Natural killer cell (primary cell): ENCODE measurements around the gene ZNF474. TPM values are rescaled to one million over a fixed set of nuclear protein-coding genes. Genes with fewer than 3 reads are reported as not detected.

Experiments used
- ATAC-seq, 3 donors: fragments of 150-1000 bp in 2 of 3; fragments of 200-7000 bp in 1 of 3; cut with Tn5 transposase; 1 replicate in 1 of 3; 2 replicates in 2 of 3; pipeline ENCODE4 v1.10.0; 2021; ENCODE audit warnings: mild to moderate bottlenecking in 2 of 3, moderate library complexity in 2 of 3
- DNase-seq, 2 donors: peaks; one replicate each; pipeline versions ENCODE4 v3.0.0 to v3.0.0-alpha.2; 2013 to 2021; ENCODE audit warnings: mixed read lengths in 1 of 2
- H3K27ac ChIP-seq: one replicate; pipeline ENCODE4 v1.5.1; 2013; ENCODE audit warnings: mild to moderate bottlenecking, low read length
- H3K27me3 ChIP-seq: one replicate; pipeline ENCODE4 v1.6.1; 2013; ENCODE audit warnings: low read length; ENCODE audit not compliant: control insufficient read depth, insufficient read depth
- H3K36me3 ChIP-seq: one replicate; pipeline ENCODE4 v1.6.1; 2013; ENCODE audit warnings: low read length; ENCODE audit not compliant: control insufficient read depth, insufficient read depth
- H3K4me1 ChIP-seq: one replicate; pipeline ENCODE4 v1.6.1; 2013; ENCODE audit warnings: low read length; ENCODE audit not compliant: control insufficient read depth, insufficient read depth
- H3K4me3 ChIP-seq: one replicate; pipeline ENCODE4 v1.5.1; 2013; ENCODE audit warnings: low read length
- H3K9me3 ChIP-seq: one replicate; pipeline ENCODE4 v1.6.1; 2013; ENCODE audit warnings: low read length; ENCODE audit not compliant: control insufficient read depth, insufficient read depth
- H3K27ac Mint-ChIP-seq, 2 donors: one replicate each; pipeline ENCODE4 v1.8.0; 2022; ENCODE audit warnings: mild to moderate bottlenecking in 2 of 2, mixed read lengths in 2 of 2, moderate library complexity in 1 of 2
- H3K27me3 Mint-ChIP-seq, 2 donors: one replicate each; pipeline ENCODE4 v1.8.0; 2022; ENCODE audit warnings: low read depth in 2 of 2, mixed read lengths in 2 of 2
- H3K36me3 Mint-ChIP-seq: one replicate; pipeline ENCODE4 v1.8.0; 2022; ENCODE audit warnings: mixed read lengths
- H3K4me1 Mint-ChIP-seq, 2 donors: one replicate each; pipeline ENCODE4 v1.8.0; 2022; ENCODE audit warnings: mixed read lengths in 2 of 2
- H3K4me3 Mint-ChIP-seq: one replicate; pipeline ENCODE4 v1.8.0; 2022; ENCODE audit warnings: mild to moderate bottlenecking, moderate library complexity, mixed read lengths
- H3K9me3 Mint-ChIP-seq, 2 donors: one replicate each; pipeline ENCODE4 v1.8.0; 2022; ENCODE audit warnings: mixed read lengths in 2 of 2
- WGBS: methylation state at CpG from one replicate; pipeline ENCODE4 v1.1.7; 2013; ENCODE audit warnings: missing lambda C conversion rate; ENCODE audit not compliant: insufficient coverage; 5-methylcytosine and 5-hydroxymethylcytosine counted together
- intact Hi-C: fragments of 100-400 bp; cut with micrococcal nuclease; formaldehyde crosslinking; loops from one replicate; pipeline ENCODE4 v1.14.2; 2022
- total RNA-seq, 4 donors: library from RNA; stranded (reverse); fragments of 120-200 nt in 1 of 4; gene quantifications; one replicate each; pipeline versions ENCODE4 v1.2.3 to v1.2.4, GENCODE V29; 2013 to 2022
- TF ChIP-seq, protein P1 (sequence below): fragments of 200-600 bp; IDR thresholded peaks from one replicate; pipeline ENCODE4 v1.8.0; 2022; ENCODE audit warnings: antibody characterized with exemption

The ZNF474 gene
- total RNA-seq, 3 donors from 2014 or later (not counting 1 experiment from before 2014, with no cell fraction given): 0.21 TPM; not detected in 2

DNA sequence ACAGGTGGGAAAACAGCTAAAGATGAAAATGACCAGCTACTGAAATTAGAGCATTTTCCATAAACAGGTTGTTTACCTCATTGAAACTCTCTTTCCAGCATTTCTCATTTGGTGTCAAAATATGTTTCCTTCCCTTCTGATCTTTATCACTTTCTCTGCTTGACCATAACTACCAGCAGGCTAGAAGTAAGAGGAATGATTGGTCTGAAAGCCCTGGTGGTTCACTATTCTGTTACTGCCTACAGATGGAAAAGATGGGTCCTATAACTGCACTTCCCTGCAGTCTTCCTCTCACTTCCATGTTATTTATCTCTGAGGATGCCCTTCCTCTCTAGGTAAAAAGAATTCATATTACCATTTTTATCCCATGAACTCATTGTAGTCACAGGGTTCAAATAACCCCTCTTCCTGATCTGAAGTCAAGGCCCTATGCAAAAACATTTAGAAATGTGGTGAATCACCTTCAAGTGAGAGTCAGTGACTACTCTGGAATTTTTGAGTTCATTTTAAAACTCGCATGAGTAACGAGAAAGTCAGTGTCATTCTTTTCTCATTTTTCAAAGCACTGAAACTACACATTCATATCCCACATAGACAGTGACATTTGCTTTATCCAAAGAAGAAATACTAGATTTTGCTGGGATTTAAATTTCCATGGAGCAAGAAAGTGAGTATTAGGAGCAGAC is 51.7 kb downstream of the ZNF474 start:
- intact Hi-C loops: no loop called here
- H3K27me3 ChIP-seq: no peaks in the 10 kb centered on the region
- H3K4me1 ChIP-seq: no peaks in the 10 kb centered on the region
- TF ChIP-seq, protein P1, sequence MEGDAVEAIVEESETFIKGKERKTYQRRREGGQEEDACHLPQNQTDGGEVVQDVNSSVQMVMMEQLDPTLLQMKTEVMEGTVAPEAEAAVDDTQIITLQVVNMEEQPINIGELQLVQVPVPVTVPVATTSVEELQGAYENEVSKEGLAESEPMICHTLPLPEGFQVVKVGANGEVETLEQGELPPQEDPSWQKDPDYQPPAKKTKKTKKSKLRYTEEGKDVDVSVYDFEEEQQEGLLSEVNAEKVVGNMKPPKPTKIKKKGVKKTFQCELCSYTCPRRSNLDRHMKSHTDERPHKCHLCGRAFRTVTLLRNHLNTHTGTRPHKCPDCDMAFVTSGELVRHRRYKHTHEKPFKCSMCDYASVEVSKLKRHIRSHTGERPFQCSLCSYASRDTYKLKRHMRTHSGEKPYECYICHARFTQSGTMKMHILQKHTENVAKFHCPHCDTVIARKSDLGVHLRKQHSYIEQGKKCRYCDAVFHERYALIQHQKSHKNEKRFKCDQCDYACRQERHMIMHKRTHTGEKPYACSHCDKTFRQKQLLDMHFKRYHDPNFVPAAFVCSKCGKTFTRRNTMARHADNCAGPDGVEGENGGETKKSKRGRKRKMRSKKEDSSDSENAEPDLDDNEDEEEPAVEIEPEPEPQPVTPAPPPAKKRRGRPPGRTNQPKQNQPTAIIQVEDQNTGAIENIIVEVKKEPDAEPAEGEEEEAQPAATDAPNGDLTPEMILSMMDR: no peak
- ATAC-seq (no peak), DNase-seq (no peak)
- no peaks in the 10 kb centered on the region for H3K9me3 ChIP-seq
- no peaks in the 10 kb centered on the region for H3K36me3 ChIP-seq
- WGBS: 88% methylated on average over 1 of the region's 2 CpGs
- H3K27ac ChIP-seq: no peak overlapping the region
- no peaks in the 10 kb centered on the region for H3K36me3 Mint-ChIP-seq
- H3K4me3 ChIP-seq: no peak overlapping the region
- H3K27me3 Mint-ChIP-seq: no peaks in the 10 kb centered on the region
- H3K4me1 Mint-ChIP-seq: no peaks in the 10 kb centered on the region
- H3K27ac Mint-ChIP-seq: no peak overlapping the region
- H3K9me3 Mint-ChIP-seq: peaks cover 0 to 3% of the 10 kb centered on the region in 2 donors
- no peak overlapping the region for H3K4me3 Mint-ChIP-seq

DNA sequence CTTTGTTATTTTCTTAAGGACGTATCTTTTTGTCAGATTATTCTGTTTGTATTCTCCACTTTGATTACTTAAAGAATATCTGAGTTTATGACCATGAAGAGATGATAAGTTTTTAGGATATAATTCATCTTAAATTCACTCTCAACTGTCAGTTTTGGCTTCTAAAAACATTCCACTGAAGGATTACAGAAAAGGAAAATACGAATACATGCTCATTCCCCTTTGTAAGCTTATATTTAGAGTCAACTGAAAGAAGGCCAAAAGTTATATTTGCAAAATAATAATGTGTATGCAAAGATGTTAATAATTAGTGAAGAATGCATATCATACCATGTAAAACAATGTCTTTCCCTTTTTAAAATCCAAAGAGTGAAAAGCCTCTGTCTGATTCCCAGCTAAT is 52.5 kb downstream of the ZNF474 start:
- Histone ChIP-seq H3K4me3 (no peak overlapping the region), H3K27ac (no peak overlapping the region), H3K27me3 (no peaks in the 10 kb centered on the region), H3K36me3 (no peaks in the 10 kb centered on the region), H3K9me3 (no peaks in the 10 kb centered on the region), H3K4me1 (no peaks in the 10 kb centered on the region)
- Mint-ChIP-seq H3K4me1 (no peaks in the 10 kb centered on the region), H3K27ac (no peak overlapping the region), H3K36me3 (no peaks in the 10 kb centered on the region), H3K27me3 (no peaks in the 10 kb centered on the region), H3K4me3 (no peak overlapping the region), H3K9me3 (peaks cover 0 to 3% of the 10 kb centered on the region in 2 donors)
- no peak for DNase-seq
- WGBS: no CpG with 5 or more reads among the region's 2 CpGs
- TF ChIP-seq, protein P1: no peak
- no peak for ATAC-seq
- intact Hi-C loops: no loop called here

DNA sequence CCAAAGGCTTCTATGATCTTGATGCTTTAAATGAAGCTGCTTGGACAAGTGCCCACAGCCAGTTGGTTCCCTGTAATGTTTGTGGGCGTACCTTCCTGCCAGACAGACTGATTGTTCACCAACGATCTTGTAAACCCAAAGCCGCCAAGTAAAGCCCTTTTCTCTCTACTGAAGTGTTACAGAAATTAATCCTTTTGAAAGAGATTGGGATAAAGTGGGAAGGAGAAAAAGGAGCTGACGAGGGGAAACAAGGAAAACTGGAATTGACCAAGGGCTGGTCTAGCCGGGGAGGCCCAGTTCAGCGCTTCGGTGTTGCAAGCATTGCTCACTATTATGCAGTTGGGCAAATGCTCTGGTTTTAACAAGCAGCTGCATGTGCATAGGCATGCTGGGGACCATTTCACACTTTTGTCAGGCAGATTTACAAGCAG is 53.2 kb downstream of the ZNF474 start:
- Mint-ChIP-seq H3K27me3 (no peaks in the 10 kb centered on the region), H3K4me3 (no peak overlapping the region), H3K36me3 (no peaks in the 10 kb centered on the region), H3K27ac (no peak overlapping the region), H3K4me1 (no peaks in the 10 kb centered on the region), H3K9me3 (peaks cover 0 to 3% of the 10 kb centered on the region in 2 donors)
- Histone ChIP-seq H3K4me1 (no peaks in the 10 kb centered on the region), H3K27ac (no peak overlapping the region), H3K27me3 (no peaks in the 10 kb centered on the region), H3K36me3 (no peaks in the 10 kb centered on the region), H3K4me3 (no peak overlapping the region), H3K9me3 (no peaks in the 10 kb centered on the region)
- ATAC-seq (no peak), DNase-seq (no peak)
- TF ChIP-seq, protein P1: no peak
- 66% methylated on average over 5 of the region's 7 CpGs for WGBS
- intact Hi-C loops: no loop called here
